Daoy (cell line): ENCODE results near the gene SYNE2. TPM values are rescaled to one million over a fixed set of nuclear protein-coding genes. Genes with fewer than 3 reads are reported as not detected.
A peak's percentile ranks its signal among the peaks of the same experiment; 100 is the strongest.
"Not testable (repeated sequence)": the region's sequence is repeated elsewhere in the genome, so short reads cannot be mapped to it uniquely, and the experiment has no call there.

Experiments
- DNase-seq: peaks from one replicate; pipeline ENCODE4 v3.0.0-alpha.2; 2015; ENCODE audit warnings: low read depth
- total RNA-seq: library from RNA; depleted of rRNA; stranded (reverse); fragments of >200 nt; shearing (Covaris generic); gene quantifications from 2 replicates; pipeline ENCODE4 v1.2.3, GENCODE V29; 2014

Gene SYNE2
- total RNA-seq, 1 experiment from 2014 or later = 24.1 TPM

DNA sequence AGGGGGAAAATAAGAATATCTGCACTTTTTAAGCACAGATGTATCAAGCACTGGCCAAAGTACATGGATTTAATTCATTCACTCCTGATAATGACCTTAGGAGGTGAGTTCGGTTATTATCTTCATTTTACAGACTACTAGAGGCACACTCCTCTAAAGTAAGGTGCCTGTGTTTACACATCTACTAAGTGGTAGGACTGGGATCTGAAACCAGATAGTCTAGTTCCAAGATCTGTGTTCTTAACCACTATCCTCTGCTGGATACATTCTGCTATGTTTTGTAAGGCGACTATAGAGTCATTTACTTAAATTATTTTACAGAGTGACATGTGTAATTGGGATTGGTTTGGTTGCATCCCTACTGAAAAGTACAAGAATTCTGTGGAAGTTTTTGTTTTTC lies 266.1 kb downstream of the SYNE2 start:
- DNase-seq = no peak

DNA sequence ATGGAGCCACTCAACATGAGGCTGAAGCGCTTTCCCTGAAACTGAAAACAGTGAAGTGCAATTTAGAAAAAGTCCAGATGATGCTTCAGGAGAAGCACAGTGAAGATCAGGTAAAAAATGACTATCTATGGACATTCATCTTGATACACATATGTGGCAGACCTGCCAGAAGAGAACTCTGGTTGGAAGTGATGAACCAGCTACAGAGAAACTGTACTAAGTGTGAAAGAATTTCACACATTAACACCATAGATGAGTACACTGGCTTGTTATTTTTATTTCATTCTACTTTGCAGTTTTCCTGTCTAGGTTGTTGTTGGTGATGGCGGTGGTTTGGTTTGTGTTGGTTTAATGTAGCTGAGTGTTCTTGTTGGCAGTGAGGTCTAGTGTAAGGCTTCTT lies 266.7 kb downstream of the SYNE2 start:
- DNase-seq = no peak

DNA sequence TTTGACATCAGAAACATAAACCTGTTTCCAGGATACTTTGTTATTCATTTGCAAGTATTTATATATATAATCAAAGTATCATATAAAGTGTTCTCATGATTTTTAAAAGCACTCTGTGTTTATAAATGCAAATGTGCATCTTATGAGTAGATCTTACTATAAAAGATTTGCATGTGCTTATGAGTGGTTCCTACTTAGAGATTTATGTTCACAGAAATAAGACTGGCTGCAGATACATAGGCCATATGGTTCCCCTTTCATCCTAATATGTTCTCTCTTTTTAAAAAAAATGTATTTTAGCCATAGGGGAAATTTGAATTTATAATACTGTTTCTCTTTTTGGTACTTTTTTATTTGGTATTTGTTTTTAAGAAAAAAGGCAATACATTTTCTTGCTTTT lies 267.2 kb downstream of the SYNE2 start:
- DNase-seq = no peak

DNA sequence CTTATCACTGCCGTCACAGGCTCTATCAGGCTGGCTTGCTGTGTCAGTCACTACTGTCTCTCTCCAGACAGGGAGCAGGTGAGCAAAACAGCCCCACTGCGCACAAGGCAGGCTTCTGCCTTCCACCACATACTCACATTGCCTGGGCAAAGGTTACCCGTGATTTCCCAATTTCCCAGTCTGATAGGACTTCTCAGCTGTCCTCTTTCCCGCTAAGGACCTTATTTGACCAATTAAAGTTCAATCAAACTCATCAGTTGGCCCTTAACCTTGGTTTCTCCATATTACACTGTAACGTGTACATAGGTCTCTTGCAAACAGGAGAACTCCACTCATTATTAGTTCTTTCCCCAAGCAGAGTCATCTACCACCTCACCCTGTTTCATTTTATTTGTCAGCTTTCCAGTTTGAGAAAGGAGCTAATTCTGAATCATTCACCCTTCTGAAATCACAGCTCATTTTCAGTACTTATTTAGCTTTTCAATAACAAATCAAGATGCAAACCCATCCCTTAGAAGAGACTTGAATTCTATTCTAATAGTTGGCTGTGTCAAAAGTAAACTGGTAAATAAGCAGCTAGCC lies 270.5 kb downstream of the SYNE2 start:
- no peak for DNase-seq

DNA sequence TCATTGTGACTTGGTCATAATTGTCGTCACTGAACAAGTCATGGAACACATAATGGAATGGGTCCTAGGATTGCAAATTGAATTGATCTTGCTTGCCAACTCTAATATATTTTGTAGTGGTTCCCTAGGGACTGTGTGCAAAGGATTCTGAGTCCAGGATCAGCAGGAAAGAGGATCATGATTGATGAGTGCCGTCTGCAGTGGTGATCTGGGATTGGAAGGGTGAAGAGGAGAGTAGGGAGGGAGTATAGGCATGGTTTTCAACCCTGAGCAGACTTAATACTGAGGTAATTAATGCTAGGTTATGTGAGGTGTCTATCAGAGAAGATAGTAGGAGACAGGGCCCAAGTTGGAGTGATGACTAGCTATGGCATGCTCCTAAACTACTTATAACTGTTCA lies 272.5 kb downstream of the SYNE2 start:
- no peak for DNase-seq

DNA sequence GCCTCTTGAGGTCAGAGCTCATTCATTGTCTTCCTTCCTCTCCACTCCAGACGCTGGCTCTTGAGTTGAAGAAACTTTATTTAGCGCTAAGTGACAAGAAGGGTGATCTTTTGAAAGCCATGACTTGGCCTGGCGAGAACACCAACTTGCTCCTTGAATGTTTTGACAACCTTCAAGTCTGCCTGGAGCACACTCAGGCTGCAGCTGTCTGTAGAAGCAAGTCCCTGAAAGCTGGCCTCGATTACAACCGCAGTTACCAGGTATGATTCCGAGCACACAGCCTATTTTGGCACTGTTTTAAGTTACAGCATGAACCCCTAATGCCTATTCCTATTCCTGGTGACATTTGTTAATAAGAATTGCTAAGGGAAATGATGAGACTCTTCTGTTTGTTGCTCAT lies 273.7 kb downstream of the SYNE2 start:
- DNase-seq = no peak

DNA sequence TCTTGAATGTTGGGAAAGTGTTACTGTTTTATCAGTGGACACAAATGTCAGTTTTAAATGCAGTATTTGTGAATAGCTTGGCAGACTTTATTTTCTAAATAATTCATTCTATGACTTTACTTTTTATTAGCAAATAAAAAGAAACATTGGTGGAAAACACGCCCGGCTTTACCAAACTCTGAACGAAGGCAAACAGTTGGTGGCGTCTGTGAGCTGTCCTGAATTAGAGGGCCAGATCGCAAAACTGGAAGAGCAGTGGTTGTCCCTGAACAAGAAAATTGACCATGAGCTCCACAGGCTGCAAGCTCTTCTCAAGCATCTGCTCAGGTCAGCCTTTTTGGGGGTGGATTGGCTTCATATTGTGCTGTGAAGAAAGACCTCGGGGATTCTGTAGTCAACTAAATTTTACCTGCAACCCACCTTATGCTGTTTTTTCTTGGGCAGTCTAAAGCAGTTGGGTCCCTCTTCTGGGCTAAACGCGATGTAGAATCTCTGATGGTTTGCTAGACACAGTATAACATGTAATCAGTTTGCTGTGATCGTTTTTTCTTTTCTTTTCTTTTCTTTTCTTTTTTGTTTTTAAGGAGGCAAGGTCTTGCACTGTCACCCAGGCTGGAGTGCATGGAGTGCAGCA lies 285.0 kb downstream of the SYNE2 start:
- DNase-seq = no peak

DNA sequence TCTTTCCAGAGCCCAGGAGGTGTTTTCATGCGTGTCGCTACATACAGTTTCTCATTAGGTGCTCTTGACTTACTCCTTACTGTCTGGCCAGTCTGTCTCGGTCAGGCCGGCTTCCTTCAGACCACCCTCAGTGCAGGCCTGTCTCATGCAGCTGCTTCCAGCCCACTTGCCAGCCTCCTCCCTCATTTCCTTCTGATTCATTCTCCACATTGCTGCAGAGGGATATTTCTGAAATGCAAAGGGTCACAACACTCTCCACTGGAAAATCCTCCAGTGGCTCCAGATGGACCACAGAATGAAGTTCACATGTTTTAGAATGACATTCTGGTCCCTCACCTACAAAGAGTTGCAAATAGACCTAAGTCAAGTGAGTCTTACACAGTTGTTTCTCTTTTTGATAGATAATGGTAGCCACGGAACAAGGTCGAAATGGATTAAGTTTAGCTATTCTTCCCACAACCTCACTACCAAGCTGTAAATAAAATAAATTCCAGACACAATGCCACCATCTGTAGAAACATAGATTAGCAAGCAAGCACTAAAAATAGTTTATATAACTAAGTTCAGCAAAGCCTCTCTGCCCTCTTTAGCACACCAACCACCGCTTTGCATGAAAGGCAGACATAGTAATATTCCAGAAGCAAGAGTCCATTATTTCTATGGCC lies 294.5 kb downstream of the SYNE2 start:
- no peak for DNase-seq

DNA sequence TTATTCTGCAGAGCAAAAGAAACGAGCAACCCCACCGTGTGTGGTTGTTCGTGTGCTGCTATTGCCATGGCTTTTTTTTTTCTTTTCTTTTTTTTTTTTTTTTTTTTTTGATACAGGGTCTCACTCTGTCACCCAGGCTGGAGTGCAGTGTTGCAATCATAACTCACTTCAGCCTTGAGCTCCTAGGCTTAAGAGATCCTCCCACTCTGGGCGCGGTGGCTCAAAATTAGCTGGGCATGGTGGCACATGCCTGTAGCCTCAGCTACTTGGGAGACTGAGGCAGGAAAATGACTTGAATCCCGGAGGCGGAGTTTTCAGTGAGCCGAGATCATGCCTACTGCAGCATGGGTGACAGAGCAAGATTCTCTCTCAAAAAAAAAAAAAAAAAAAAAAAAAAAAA lies 297.1 kb downstream of the SYNE2 start:
- DNase-seq = no peak

DNA sequence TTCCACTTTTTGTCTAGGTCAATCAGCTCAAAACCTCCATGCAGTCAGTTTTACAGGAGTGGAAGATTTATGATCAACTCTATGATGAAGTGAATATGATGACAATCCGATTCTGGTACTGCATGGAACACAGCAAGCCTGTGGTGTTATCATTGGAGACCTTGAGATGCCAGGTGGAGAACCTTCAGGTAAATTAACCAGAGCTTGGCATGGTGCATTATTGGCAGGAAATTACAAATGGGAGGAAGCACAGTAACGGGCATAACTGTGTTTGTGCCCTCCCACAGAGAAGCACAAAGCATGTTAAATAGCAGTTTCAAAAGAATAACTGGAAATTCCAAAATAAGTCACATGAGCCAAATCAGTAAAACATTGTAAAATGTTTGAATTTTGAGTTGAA lies 305.8 kb downstream of the SYNE2 start:
- no peak for DNase-seq

DNA sequence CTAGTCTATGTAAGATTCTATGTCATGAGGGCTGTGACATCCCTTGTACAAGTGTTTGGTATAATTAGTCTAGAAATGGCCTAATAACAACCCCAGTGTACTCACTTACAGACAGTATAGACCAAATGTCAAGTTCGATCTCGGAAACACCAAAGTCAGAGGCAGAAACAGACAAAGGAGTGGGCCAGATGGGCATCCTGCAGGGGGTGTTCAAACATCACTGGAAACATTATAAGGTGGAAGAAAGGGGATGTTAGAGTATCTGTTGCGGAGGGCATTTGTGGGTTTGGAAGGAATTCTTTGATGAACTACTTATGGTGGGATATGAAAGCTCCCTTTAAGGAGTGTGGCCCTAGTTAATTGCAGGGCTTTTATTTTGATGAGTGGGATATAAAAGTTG lies 306.8 kb downstream of the SYNE2 start:
- no peak for DNase-seq

DNA sequence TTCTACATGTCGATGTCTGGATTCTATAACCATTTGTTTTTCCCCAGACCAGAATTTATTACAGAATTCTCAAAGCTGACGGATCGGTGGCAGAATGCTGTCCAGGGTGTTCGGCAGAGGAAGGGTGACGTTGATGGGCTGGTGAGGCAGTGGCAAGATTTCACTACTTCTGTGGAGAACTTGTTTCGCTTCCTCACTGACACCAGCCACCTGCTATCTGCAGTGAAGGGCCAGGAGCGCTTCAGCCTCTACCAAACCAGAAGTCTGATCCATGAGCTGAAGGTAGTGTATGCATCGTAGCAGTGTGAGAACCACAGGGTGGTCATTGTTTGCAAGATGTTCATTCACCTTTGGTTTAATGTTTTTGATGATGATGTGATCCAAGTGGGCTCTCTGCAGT lies 317.4 kb downstream of the SYNE2 start:
- DNase-seq = no peak

DNA sequence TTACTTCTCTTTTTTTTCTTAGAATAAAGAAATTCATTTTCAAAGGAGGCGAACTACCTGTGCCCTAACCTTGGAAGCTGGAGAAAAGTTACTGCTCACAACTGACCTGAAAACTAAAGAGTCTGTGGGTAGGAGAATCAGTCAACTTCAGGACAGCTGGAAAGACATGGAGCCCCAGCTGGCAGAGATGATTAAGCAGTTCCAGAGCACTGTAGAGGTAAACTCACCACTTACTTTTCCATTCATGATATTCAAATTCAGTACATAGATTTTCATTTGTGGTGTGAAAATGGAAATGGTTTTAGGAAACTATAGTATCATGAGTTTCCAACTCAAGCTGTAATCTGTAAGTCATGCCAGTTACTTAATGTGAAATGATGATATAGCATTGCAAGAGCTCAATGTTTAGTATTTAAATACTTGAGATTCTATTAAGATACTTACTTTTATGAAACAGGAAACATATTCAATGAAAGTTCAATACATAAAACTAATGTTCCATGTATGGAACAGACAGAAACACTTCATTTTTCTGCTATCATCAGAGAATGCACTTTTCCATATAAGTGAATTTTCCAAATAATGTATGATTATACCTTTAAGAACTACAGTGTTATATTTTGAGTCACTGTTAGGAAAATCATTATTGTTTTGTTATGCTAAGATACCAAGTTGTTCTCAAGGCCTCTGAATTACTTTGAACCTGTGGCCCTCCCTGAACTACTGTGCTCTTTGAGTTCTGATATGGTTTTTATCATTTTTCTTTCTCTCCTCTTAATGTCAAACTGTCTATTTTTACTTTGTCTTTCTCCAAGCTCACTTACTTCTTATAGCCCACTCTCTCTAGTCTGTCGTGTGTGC lies 322.3 kb downstream of the SYNE2 start:
- DNase-seq = no peak

DNA sequence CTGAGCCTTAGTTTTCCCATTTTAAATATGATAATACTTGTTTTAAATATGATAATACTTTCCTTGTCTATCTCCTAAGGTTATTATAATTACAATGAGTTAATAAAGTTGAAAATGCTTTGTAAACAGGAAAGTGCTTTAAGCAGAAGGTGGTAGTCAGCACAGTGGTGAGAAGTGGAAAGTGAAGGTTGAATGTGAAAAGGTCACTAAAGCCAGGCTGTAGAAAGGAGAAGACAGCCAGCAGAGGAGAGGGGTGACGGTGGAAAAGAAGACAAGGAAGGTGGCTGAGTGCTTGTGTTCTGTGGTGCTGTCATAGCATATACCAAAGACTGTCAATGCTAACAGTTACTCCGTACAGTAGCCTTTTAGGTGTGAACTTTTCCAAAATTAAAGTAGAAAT lies 323.5 kb downstream of the SYNE2 start:
- no peak for DNase-seq

DNA sequence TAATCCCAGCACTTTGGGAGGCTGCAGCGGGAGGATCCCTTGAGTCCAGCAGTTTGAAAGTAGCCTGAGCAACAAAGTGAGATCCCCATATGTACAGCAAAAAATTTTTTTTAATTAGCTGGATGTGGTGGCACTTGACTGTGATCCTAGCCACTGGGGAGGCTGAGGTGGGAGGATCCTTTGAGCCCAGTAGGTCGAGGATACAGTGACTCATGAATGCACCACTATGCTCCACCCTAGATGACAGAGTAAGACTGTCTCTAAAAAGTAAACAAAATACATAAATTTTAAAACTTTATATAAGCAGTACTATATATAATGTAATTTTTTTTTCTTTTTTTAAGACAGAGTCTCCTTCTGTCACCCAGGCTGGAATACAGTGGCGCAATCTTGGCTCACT lies 326.0 kb downstream of the SYNE2 start:
- DNase-seq = peak; percentile 19

DNA sequence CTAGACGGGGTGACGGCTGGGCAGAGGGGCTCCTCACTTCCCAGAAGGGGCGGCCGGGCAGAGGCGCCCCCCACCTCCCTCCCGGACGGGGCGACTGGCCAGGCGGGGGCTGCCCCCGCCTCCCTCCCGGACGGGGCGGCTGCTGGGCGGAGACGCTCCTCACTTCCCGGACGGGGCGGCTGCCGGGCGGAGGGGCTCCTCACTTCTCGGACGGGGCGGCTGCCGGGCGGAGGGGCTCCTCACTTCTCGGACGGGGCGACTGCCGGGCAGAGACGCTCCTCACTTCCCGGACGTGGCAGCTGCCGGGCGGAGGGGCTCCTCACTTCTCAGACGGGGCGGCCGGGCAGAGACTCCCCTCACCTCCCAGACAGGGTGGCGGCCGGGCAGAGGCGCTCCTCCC lies 330.1 kb downstream of the SYNE2 start:
- DNase-seq = not testable (repeated sequence)

DNA sequence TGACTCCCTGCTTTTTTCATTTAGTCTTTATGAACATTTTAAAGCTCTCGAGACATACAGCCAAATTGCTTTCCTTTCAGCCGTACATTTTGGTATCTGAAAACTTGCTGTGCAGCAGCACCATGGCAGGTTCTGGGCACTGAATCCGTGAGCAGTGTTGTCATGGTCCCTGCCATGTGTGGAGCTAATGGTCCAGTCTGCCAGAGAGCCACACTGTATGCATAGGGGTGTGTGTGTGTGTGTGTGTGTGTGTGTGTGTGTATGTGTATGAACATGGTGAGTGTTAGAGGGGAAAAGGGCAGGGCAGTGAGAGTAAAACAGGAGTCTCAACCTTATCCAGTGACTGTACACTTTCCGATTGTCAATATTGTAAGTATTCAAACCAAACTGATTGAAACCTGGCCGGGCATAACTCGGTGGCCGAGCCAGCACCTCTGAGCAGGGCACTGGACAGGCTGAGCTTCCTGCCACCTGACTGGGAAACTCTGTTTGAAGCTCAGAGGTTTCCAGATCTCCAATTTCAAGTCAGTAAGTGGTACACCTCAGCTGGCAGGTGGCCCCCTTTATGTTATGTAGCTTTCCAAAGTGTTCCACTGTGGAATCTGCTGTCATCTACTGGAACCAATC lies 331.4 kb downstream of the SYNE2 start:
- DNase-seq = no peak

DNA sequence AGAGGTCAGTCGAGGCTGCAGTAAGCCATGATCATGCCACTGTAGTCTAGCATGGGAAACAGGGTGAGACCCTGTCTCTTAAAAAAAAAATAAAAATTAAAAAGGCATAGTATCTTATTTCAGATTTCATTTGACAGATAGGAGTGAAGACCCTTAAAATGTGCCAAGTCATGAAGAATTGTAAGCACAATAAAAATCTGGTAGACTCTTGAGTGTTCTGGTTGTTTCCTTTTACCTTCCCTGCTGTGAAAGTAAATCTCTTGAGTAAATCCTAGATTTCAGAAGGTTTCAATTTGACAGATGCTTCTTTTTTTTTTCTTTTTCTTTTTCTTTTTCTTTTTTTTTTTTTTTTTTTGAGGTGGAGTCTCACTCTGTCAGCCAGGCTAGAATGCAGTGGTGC lies 332.4 kb downstream of the SYNE2 start:
- DNase-seq = no peak

DNA sequence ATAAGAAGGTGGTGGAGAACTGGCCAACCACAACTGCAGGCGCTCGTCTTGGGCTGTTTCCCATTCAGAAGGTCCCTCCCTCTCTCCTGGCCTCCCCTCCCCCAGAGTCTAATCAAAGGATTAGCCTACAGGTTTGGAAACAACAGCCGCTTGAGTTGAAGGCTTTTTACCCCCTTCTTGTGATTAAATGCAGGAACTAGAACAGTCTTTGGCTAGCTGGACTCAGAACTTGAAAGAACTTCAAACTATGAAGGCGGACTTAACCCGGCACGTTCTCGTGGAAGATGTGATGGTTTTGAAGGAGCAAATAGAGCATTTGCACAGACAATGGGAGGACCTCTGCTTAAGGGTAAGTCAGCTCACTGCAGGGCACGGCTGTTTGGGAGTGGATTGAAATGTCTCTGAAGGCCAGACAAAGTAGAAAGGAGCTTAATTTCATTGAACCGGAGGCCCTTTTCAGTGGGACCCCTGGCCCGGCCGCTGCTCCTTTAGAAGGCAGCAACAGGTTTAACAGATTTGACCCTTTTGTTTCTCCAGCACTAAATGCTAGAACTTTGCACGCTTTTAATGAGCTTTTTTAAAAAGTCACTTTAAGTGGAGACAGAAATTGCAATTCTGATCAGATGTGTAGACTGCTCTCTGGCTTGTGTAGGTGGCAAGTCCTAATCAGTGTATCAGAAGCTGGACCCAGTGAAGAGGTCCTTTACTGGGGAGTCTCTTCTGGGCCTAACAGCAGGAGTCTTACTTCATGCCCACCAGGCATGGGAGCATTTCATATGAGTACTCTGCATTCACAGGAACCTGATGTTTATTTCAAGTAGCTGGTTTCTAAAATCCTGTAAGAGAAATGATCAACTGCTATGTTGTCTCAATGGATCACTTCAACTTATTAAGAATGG lies 333.7 kb downstream of the SYNE2 start:
- no peak for DNase-seq

DNA sequence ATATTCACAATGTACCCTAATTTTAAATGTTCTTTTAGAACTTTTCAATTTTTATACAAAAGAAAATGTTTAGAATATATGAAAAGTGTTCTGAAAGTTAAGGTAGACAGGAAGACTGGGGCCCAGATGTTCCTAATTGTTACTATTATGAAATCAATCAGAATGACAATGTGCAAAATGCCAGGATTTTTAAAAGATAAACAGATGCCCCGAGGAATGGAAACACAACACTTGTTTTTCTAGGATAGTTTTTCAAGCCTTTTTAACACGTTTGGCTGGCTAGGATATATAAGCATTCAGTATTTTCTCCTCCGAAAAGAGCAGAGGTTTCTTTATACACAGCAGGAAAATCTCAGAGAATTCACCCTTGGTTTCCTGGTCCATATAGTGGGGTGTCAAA lies 334.5 kb downstream of the SYNE2 start:
- DNase-seq = no peak

DNA sequence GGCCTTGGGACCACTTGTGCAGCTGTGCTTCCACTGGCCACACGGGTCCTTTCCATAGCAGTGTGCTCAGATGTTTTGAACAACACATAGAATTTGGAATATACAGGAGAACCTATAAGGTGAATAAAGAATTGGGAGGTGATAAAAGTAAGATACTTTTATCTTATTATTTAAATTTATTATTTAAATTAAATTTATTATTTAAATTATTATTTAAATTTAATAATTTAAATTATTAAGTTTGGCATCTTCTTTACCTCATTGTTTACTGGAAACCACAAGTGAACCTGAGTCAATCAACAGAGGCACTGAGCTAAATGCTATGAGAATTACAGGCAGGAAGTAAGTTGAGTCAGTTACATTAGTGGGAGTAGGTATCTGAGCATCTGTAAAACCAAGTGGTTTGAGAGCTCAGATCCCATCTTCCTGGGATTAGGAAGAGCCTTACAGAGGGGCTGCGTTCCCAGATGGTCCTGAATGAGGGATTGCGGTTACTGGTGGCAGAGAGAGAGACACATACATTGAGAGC lies 338.2 kb downstream of the SYNE2 start:
- no peak for DNase-seq
